Measurements from ENCODE around the gene BUB1B.
"Not testable (repeated sequence)": the region's sequence is repeated elsewhere in the genome, so short reads cannot be mapped to it uniquely, and the experiment has no call there.

Gene BUB1B

GRCh38 chr15:40115670-40116093 lies 45.2 kb upstream of the BUB1B start:
- DNase-seq = no peak
- no peak for TF ChIP-seq CTCF (IDR thresholded peaks at IDR 0.05; ENCODE audit: low read depth, low read length)
- Histone ChIP-seq H3K36me3 (no peaks in the 10 kb centered on the region), H3K27me3 (ENCODE audit: insufficient read depth, low read depth, severe bottlenecking) (no peaks in the 10 kb centered on the region), H3K4me3 (ENCODE audit: low read depth, low read length) (no peak overlapping the region), H3K9me3 (ENCODE audit: severe bottlenecking) (no peaks in the 10 kb centered on the region), H3K27ac (no peak overlapping the region)

- DNase-seq = no peak
- H3K36me3 ChIP-seq = no peaks in the 10 kb centered on the region
- H3K9me3 ChIP-seq (ENCODE audit: severe bottlenecking) = no peaks in the 10 kb centered on the region
- no peak overlapping the region for H3K27ac ChIP-seq
- H3K4me3 ChIP-seq (ENCODE audit: low read depth, low read length) = no peak overlapping the region
- no peak for TF ChIP-seq CTCF (IDR thresholded peaks at IDR 0.05; ENCODE audit: low read depth, low read length)
- no peaks in the 10 kb centered on the region for H3K27me3 ChIP-seq (ENCODE audit: insufficient read depth, low read depth, severe bottlenecking)
These were observed 42.4 kb upstream of the BUB1B start for GRCh38 chr15:40118473-40118872.

- no peaks in the 10 kb centered on the region for H3K27me3 ChIP-seq (ENCODE audit: insufficient read depth, low read depth, severe bottlenecking)
- H3K4me3 ChIP-seq (ENCODE audit: low read depth, low read length) = no peak overlapping the region
- no peak for TF ChIP-seq CTCF (IDR thresholded peaks at IDR 0.05; ENCODE audit: low read depth, low read length)
- H3K9me3 ChIP-seq (ENCODE audit: severe bottlenecking) = no peaks in the 10 kb centered on the region
- no peak overlapping the region for H3K27ac ChIP-seq
- no peaks in the 10 kb centered on the region for H3K36me3 ChIP-seq
- DNase-seq = no peak
These were observed 38.8 kb upstream of the BUB1B start for GRCh38 chr15:40121911-40122638.

- not testable (repeated sequence) for DNase-seq; H3K9me3 ChIP-seq (ENCODE audit: severe bottlenecking); H3K36me3 ChIP-seq; H3K27me3 ChIP-seq (ENCODE audit: insufficient read depth, low read depth, severe bottlenecking); H3K4me3 ChIP-seq (ENCODE audit: low read depth, low read length); H3K27ac ChIP-seq
These were observed 37.9 kb upstream of the BUB1B start for GRCh38 chr15:40122989-40123388.

- not testable (repeated sequence) for H3K27ac ChIP-seq; DNase-seq; H3K36me3 ChIP-seq; H3K27me3 ChIP-seq (ENCODE audit: insufficient read depth, low read depth, severe bottlenecking); H3K9me3 ChIP-seq (ENCODE audit: severe bottlenecking); H3K4me3 ChIP-seq (ENCODE audit: low read depth, low read length)
These were observed 37.0 kb upstream of the BUB1B start for GRCh38 chr15:40123863-40124262.

GRCh38 chr15:40124333-40124732 lies 36.5 kb upstream of the BUB1B start:
- H3K27me3 ChIP-seq (ENCODE audit: insufficient read depth, low read depth, severe bottlenecking); H3K36me3 ChIP-seq; H3K27ac ChIP-seq; DNase-seq; H3K9me3 ChIP-seq (ENCODE audit: severe bottlenecking); H3K4me3 ChIP-seq (ENCODE audit: low read depth, low read length): not testable (repeated sequence)

GRCh38 chr15:40124807-40125285 lies 36.0 kb upstream of the BUB1B start:
- H3K27me3 ChIP-seq (ENCODE audit: insufficient read depth, low read depth, severe bottlenecking); H3K36me3 ChIP-seq; DNase-seq; H3K9me3 ChIP-seq (ENCODE audit: severe bottlenecking); H3K4me3 ChIP-seq (ENCODE audit: low read depth, low read length); H3K27ac ChIP-seq: not testable (repeated sequence)

GRCh38 chr15:40125950-40126349 lies 34.9 kb upstream of the BUB1B start:
- Histone ChIP-seq H3K36me3 (no peaks in the 10 kb centered on the region), H3K4me3 (ENCODE audit: low read depth, low read length) (no peak overlapping the region), H3K27me3 (ENCODE audit: insufficient read depth, low read depth, severe bottlenecking) (no peaks in the 10 kb centered on the region), H3K27ac (no peak overlapping the region), H3K9me3 (ENCODE audit: severe bottlenecking) (no peaks in the 10 kb centered on the region)
- DNase-seq = no peak
- TF ChIP-seq CTCF (IDR thresholded peaks at IDR 0.05; ENCODE audit: low read depth, low read length) = no peak

All from WERI-Rb-1 (cell line).